Activated T-helper 1 cell treated with anti-CD3 and anti-CD28 coated beads, Interleukin-12 subunit alpha, Interleukin-12 subunit beta, Interleukin-2, Interleukin-4 antibody, amounts not matched to agents 30 ng/mL and 10 ng/mL and 1 ng/mL, durations not matched to agents 14 hours and 24 hours and 36 hours (primary cell): ENCODE data around the gene CAPN13. TPM values are rescaled to one million over a fixed set of nuclear protein-coding genes. Genes with fewer than 3 reads are reported as not detected.

ENCODE experiments used
- DNase-seq: peaks from one replicate; pipeline ENCODE4 v3.0.0; 2021; ENCODE audit warnings: low spot score
- H3K27ac Mint-ChIP-seq: one replicate; pipeline ENCODE4 v1.8.0; 2021; ENCODE audit warnings: mild to moderate bottlenecking, mixed read lengths
- H3K27me3 Mint-ChIP-seq: one replicate; pipeline ENCODE4 v1.8.0; 2022; ENCODE audit warnings: mild to moderate bottlenecking, moderate library complexity, mixed read lengths; ENCODE audit not compliant: insufficient read depth
- H3K36me3 Mint-ChIP-seq: one replicate; pipeline ENCODE4 v1.8.0; 2021; ENCODE audit warnings: low read depth, mixed read lengths
- H3K4me1 Mint-ChIP-seq: one replicate; pipeline ENCODE4 v1.8.0; 2021; ENCODE audit warnings: low read depth, mixed read lengths
- H3K4me3 Mint-ChIP-seq: one replicate; pipeline ENCODE4 v1.8.0; 2021; ENCODE audit warnings: mild to moderate bottlenecking, moderate library complexity, mixed read lengths
- H3K9me3 Mint-ChIP-seq: one replicate; pipeline ENCODE4 v1.8.0; 2021; ENCODE audit warnings: mixed read lengths
- intact Hi-C: fragments of 100-400 bp; cut with micrococcal nuclease; formaldehyde crosslinking; loops from one replicate; pipeline ENCODE4 v1.15.1; 2024
- total RNA-seq: library from RNA; stranded (reverse); gene quantifications from 2 replicates; pipeline ENCODE4 v1.2.3, GENCODE V29; 2022

CAPN13 gene
- total RNA-seq, 1 donor from 2014 or later = not detected

GRCh38 chr2:30722936-30723725 lies 84.1 kb downstream of the CAPN13 start:
- Mint-ChIP-seq H3K9me3 (no peaks in the 10 kb centered on the region), H3K36me3 (no peaks in the 10 kb centered on the region), H3K27ac (no peak overlapping the region), H3K4me1 (no peaks in the 10 kb centered on the region), H3K4me3 (no peak overlapping the region), H3K27me3 (peaks cover 11% of the 10 kb centered on the region)
- intact Hi-C loops = no loop called here
- DNase-seq = no peak

GRCh38 chr2:30721668-30722647 lies 85.3 kb downstream of the CAPN13 start:
- H3K4me1 Mint-ChIP-seq = no peaks in the 10 kb centered on the region
- H3K27ac Mint-ChIP-seq = no peak overlapping the region
- peaks cover 13% of the 10 kb centered on the region for H3K27me3 Mint-ChIP-seq
- no peaks in the 10 kb centered on the region for H3K36me3 Mint-ChIP-seq
- H3K9me3 Mint-ChIP-seq = no peaks in the 10 kb centered on the region
- DNase-seq = no peak
- no peak overlapping the region for H3K4me3 Mint-ChIP-seq
- intact Hi-C loops = no loop called here

DNA sequence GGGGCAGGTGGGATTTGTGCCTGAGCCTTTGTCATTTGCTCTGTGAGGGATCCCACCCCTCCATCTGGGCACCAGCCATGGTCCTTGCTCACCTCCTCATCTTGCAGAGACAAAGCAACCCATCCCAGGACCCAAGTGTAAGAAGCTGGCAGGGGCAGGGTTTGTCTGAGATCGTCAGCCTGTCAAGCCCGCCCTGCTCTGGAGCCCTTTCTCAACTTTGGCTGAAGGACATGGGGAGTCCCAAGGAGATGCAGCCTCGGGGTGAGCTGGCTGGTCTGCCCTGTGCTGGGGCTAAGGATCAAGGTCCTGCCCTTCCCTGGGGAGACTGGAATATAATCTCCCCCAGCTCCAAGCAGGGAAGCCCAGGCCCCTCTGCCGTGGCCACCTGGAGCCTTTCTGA lies 86.0 kb downstream of the CAPN13 start:
- peaks cover 15% of the 10 kb centered on the region for H3K27me3 Mint-ChIP-seq
- intact Hi-C loops = no loop called here
- H3K4me3 Mint-ChIP-seq = no peak overlapping the region
- no peaks in the 10 kb centered on the region for H3K9me3 Mint-ChIP-seq
- no peaks in the 10 kb centered on the region for H3K36me3 Mint-ChIP-seq
- no peak for DNase-seq
- H3K27ac Mint-ChIP-seq = no peak overlapping the region
- no peaks in the 10 kb centered on the region for H3K4me1 Mint-ChIP-seq

- Mint-ChIP-seq H3K4me1 (peaks cover 16% of the 10 kb centered on the region), H3K4me3 (no peak overlapping the region), H3K27me3 (peaks cover 7% of the 10 kb centered on the region), H3K9me3 (no peaks in the 10 kb centered on the region), H3K36me3 (no peaks in the 10 kb centered on the region), H3K27ac (no peak overlapping the region)
- intact Hi-C loops = loop anchor here (10.0 kb wide), 1 partner anchor 718 kb away; no protein-coding TSS in a partner anchor
- no peak for DNase-seq
Measured at GRCh38 chr2:30717081-30717650, 90.1 kb downstream of the CAPN13 start.

DNA sequence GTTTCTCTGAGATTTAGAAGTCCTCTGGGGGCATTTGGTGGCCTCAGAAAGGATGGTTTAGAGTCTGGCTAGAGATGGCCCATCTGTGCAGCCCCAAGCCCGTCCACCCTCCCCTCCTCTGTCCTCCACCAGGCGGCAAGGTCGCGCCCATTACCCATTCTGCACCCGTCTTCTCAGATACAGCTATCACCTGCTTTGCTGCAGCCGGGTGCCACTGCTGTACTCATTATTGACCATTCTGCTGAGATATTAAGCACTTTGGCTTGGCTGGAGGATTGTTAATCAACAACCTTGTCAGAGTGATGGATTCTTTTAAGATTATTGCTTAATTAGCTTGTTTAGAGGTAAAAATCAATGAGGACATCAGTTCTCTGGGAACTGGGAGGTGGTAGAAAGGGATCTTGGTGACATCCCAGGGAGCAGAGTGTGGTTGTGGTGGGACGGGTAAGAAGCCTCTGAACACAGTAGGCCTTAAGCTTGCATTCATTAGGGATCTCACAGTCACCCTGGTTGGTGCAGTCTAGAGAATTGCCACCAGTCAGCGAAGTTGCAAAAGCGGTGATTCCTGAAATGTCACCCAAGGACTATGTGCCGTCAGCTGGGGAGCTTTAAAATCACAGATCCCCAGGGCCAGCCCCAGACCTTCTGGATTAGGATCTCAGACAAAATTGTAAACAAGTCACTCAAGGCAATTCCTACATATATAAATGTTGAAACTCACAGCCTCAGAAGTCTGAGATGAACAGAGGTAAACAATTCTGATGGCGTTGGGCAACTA lies 90.9 kb downstream of the CAPN13 start:
- no peak overlapping the region for H3K27ac Mint-ChIP-seq
- peaks cover 16% of the 10 kb centered on the region for H3K4me1 Mint-ChIP-seq
- intact Hi-C loops = loop anchor here (10.0 kb wide), 1 partner anchor 718 kb away; no protein-coding TSS in a partner anchor
- H3K9me3 Mint-ChIP-seq = no peaks in the 10 kb centered on the region
- peaks cover 7% of the 10 kb centered on the region for H3K27me3 Mint-ChIP-seq
- no peak overlapping the region for H3K4me3 Mint-ChIP-seq
- no peak for DNase-seq
- no peaks in the 10 kb centered on the region for H3K36me3 Mint-ChIP-seq

DNA sequence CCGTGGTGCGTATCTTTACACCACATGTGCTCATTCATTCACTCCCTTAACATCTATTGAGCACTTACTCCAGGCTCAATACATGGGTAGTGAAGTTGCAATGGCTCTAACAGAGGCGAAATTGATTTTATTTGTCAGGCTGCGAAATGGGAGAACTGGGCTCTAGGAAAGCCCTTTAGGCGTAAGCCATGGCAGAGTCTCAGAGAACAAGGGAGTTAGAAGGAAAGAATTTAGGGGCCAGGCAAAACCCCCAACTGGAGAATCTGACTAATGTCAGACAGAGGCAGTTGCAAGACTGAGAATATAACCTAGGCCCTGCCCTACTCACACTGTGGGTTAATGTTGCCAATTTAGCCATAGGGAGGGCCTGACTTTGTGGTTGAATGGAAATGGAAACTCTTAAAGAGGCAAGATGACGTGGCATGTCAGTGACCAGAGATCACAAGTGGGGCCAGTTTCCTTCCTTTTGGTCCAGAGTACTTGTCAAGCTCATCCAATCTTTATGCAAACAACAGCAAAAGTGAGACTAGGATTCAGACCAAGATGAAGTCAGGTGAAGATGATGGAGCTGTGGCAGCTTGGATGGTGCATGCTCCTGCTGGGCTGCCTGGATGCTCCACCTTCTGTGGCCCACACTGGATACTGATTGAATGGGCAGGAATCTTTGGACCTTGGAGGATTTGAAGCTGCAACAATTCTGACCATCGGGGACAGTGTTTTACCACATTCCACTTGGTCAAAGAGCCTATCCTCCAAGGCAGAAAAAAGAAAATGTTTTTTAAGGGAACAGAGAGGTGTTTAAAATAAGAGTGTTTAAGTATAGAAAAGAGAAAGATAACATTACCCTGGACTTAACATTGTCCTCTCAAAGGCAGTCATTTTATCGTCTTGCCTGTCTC lies 92.2 kb downstream of the CAPN13 start:
- DNase-seq = no peak
- intact Hi-C loops = loop anchor here (1.0 to 10.0 kb wide), 7 partner anchors 147 to 1452 kb away; partner anchors contain the start of genes SLC30A6 and SPAST
- peaks cover 16% of the 10 kb centered on the region for H3K4me1 Mint-ChIP-seq
- no peaks in the 10 kb centered on the region for H3K36me3 Mint-ChIP-seq
- no peak overlapping the region for H3K27ac Mint-ChIP-seq
- no peak overlapping the region for H3K4me3 Mint-ChIP-seq
- peaks cover 3% of the 10 kb centered on the region for H3K27me3 Mint-ChIP-seq
- no peaks in the 10 kb centered on the region for H3K9me3 Mint-ChIP-seq

DNA sequence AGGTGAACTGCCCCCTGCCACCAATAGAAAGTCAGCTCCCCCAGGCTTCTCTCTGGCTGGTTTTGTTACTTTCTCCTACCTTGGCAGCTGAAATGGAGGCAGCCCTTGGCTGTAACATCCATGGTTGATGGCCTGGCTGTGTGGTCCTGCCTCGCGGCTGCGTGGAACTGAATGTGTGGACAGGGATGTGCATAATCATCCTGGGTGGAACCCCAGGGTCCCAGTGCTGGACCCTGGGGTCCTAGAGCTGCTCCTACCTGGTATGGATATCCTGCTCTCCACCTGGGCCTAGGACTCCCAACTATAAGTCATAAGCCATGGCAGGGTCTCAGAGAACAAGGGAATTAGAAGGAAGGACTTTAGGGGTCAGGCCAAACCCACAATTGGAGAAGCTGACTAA lies 93.5 kb downstream of the CAPN13 start:
- Mint-ChIP-seq H3K4me1 (peaks cover 16% of the 10 kb centered on the region), H3K27ac (no peak overlapping the region), H3K36me3 (no peaks in the 10 kb centered on the region), H3K4me3 (no peak overlapping the region), H3K27me3 (peaks cover 3% of the 10 kb centered on the region), H3K9me3 (no peaks in the 10 kb centered on the region)
- DNase-seq = no peak
- intact Hi-C loops = loop anchor here (1.0 to 10.0 kb wide), 7 partner anchors 149 to 1454 kb away; partner anchors contain the start of genes SLC30A6 and SPAST

- intact Hi-C loops = loop anchor here (1.0 to 10.0 kb wide), 8 partner anchors 458 to 1456 kb away; partner anchors contain the start of genes SLC30A6 and SPAST
- peak; percentile 80 for DNase-seq
- no peaks in the 10 kb centered on the region for H3K36me3 Mint-ChIP-seq
- H3K9me3 Mint-ChIP-seq = no peaks in the 10 kb centered on the region
- H3K27ac Mint-ChIP-seq = no peak overlapping the region
- peaks cover 16% of the 10 kb centered on the region for H3K4me1 Mint-ChIP-seq
- H3K4me3 Mint-ChIP-seq = no peak overlapping the region
- H3K27me3 Mint-ChIP-seq = no peaks in the 10 kb centered on the region
Measured at GRCh38 chr2:30711646-30712085, 95.6 kb downstream of the CAPN13 start.

DNA sequence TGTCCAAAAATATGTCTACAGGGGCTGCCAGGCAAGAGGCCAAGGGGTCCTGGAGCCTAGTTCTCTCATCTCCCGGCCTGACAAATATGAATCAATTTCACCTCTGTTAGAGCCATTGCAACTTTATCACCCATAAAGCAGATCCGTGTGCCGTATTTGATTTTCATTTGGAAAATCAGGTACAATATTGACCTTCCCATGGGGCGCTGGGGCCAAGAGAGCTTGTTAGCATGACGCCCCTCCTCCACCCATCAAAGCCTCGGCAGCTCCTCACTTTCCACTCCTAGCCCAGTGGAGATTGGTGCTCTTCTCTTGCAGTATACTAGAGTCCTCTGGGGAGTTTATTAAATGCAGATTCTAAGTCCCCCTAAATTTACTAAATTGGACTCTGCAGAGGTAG lies 96.8 kb downstream of the CAPN13 start:
- H3K27me3 Mint-ChIP-seq = peaks cover 2% of the 10 kb centered on the region
- intact Hi-C loops = loop anchor here (2.0 to 10.0 kb wide), 4 partner anchors 620 to 1457 kb away; partner anchors contain the start of genes SLC30A6 and SPAST
- no peak for DNase-seq
- H3K9me3 Mint-ChIP-seq = no peaks in the 10 kb centered on the region
- no peaks in the 10 kb centered on the region for H3K36me3 Mint-ChIP-seq
- no peak overlapping the region for H3K4me3 Mint-ChIP-seq
- peaks cover 16% of the 10 kb centered on the region for H3K4me1 Mint-ChIP-seq
- no peak overlapping the region for H3K27ac Mint-ChIP-seq

GRCh38 chr2:30710016-30710415 lies 97.2 kb downstream of the CAPN13 start:
- Mint-ChIP-seq H3K4me1 (peaks cover 12% of the 10 kb centered on the region), H3K27ac (no peak overlapping the region), H3K36me3 (no peaks in the 10 kb centered on the region), H3K27me3 (peaks cover 2% of the 10 kb centered on the region), H3K4me3 (no peak overlapping the region), H3K9me3 (no peaks in the 10 kb centered on the region)
- DNase-seq = no peak
- intact Hi-C loops = loop anchor here (2.0 to 10.0 kb wide), 4 partner anchors 619 to 1457 kb away; partner anchors contain the start of genes SLC30A6 and SPAST

GRCh38 chr2:30709516-30709915 lies 97.7 kb downstream of the CAPN13 start:
- peaks cover 7% of the 10 kb centered on the region for H3K4me1 Mint-ChIP-seq
- H3K4me3 Mint-ChIP-seq = no peak overlapping the region
- intact Hi-C loops = loop anchor here (10.0 kb wide), 2 partner anchors 285 to 375 kb away; no protein-coding TSS in a partner anchor

More at GRCh38 chr2:30709516-30709915, 97.7 kb downstream of the CAPN13 start:
- Mint-ChIP-seq H3K36me3 (no peaks in the 10 kb centered on the region), H3K27ac (no peak overlapping the region), H3K27me3 (peaks cover 2% of the 10 kb centered on the region), H3K9me3 (no peaks in the 10 kb centered on the region)
- no peak for DNase-seq
